GM21723 (cell line): ENCODE results near the gene GEMIN2.
A peak's percentile ranks its signal among the peaks of the same experiment; 100 is the strongest.
"Not testable (repeated sequence)": the region's sequence is repeated elsewhere in the genome, so short reads cannot be mapped to it uniquely, and the experiment has no call there.

ENCODE experiments used
- ATAC-seq: cut with Tn5 transposase; IDR thresholded peaks from one replicate; pipeline ENCODE4 v1.9.1; 2021; ENCODE audit warnings: mild to moderate bottlenecking, moderate library complexity; ENCODE audit not compliant: unreplicated experiment

GEMIN2 gene

DNA sequence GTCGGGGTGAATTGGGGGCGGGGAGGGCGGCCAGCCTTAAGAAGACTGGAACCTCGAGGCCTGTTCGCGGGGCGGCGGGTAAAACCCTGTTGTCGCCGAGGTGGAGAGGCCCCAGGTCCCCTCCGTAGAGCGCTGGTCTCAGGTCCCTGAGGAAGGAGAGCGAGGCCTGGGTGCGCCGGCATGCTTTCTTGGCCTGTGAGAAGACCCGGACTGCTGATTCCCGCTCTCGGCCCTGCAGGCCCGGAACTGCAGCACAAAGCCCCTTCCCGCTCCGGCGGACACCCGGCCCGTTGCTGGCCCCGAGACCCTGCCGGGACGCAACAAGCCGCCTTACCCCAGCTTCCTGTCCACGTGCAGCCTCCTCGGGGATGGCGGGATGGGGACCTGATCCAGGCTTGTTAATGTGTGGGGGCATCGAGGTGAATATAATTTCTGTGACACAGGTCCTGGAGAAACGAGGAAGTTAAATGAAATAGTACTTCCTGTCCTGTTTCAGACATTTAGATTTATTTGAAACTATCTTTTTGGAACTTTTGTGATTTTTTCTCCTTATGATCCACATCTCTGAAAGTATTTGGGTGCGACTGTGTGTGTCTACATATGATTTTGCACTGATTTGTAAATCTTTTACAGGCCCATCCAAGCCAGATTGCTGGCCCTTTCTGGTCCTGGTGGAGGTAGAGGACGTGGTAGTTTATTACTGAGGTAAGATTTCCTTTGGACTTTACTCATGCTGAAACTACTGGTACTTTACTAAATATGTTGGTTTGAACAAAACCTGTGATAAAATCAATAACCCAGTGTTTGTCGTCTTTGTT lies 61.5 kb downstream of the GEMIN2 start:
- ATAC-seq, result peak; percentile 12

DNA sequence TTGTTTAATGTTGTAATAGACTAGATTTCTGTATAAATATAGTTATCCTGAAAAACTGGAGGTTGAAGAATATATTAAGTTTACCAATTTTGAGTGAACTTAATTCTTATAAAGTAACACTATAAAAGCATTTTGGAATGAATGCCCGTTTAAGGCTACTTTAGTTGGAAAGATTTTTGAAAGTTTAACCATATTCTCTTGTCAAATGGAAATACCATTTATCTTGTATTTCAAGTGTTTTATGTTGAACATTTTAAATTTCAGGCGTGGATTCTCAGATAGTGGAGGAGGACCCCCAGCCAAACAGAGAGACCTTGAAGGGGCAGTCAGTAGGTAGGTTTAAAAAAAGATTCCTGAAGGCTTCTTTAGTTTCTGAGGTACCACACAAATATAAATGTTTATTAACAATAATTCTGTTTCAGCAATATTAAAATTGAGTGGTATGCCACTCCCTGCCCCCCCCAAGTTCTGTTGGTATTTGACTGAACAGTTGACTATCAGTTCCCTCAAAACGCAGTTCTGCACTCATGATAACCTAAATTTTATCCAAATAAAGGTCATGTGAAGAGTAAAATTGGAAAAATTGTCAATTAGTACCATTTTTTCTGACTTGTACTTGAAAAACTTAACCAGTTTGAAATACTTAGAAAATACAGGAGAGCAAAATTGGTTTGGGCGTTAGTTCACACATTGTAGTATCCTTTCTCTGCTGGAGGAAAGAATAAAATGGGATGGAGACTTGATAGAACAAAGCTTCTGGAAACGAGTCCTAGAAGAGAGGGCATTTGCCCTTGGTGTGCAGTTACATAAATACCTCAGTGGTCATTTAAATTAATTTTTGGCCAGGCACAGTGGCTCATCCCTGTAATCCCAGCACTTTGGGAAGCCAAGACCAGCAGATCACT lies 62.4 kb downstream of the GEMIN2 start:
- no peak for ATAC-seq

DNA sequence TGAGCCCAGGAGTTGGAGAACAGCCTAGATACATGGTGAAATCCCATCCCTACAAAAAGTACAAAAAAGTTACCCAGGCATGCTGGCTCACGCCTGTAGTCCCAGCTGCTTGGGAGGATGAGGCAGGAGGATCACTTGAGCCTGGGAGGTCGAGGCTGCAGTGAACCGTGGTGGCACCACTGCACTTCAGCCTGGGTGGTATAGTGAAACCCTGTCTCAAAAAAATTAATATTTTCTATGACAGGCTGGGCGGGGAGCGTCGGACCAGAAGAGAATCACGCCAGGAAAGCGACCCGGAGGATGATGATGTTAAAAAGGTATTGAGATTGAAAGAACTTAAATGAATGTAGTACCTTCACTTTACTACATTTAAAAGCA lies 63.0 kb downstream of the GEMIN2 start:
- ATAC-seq, result no peak

DNA sequence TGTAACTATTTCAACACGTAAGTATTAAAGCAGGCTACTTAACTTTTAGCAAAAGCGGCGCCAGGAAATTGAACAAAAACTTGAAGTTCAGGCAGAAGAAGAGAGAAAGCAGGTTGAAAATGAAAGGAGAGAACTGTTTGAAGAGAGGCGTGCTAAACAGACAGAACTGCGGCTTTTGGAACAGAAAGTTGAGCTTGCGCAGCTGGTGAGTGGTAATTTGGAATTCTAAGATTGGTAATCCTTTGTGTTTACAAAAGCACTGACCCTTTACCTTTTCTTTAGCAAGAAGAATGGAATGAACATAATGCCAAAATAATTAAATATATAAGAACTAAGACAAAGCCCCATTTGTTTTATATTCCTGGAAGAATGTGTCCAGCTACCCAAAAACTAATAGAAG lies 64.9 kb downstream of the GEMIN2 start:
- no peak for ATAC-seq

DNA sequence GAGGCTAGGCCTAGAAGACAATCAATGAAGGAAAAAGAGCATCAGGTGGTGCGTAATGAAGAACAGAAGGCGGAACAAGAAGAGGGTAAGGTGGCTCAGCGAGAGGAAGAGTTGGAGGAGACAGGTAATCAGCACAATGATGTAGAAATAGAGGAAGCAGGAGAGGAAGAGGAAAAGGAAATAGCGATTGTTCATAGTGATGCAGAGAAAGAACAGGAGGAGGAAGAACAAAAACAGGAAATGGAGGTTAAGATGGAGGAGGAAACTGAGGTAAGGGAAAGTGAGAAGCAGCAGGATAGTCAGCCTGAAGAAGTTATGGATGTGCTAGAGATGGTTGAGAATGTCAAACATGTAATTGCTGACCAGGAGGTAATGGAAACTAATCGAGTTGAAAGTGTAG lies 66.4 kb downstream of the GEMIN2 start:
- ATAC-seq, result no peak

DNA sequence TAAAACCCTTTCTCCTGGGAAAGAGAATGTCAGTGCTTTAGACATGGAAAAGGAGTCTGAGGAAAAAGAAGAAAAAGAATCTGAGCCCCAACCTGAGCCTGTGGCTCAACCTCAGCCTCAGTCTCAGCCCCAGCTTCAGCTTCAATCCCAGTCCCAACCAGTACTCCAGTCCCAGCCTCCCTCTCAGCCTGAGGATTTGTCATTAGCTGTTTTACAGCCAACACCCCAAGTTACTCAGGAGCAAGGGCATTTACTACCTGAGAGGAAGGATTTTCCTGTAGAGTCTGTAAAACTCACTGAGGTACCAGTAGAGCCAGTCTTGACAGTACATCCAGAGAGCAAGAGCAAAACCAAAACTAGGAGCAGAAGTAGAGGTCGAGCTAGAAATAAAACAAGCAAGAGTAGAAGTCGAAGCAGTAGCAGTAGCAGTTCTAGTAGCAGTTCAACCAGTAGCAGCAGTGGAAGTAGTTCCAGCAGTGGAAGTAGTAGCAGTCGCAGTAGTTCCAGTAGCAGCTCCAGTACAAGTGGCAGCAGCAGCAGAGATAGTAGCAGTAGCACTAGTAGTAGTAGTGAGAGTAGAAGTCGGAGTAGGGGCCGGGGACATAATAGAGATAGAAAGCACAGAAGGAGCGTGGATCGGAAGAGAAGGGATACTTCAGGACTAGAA lies 67.0 kb downstream of the GEMIN2 start:
- ATAC-seq, result no peak

DNA sequence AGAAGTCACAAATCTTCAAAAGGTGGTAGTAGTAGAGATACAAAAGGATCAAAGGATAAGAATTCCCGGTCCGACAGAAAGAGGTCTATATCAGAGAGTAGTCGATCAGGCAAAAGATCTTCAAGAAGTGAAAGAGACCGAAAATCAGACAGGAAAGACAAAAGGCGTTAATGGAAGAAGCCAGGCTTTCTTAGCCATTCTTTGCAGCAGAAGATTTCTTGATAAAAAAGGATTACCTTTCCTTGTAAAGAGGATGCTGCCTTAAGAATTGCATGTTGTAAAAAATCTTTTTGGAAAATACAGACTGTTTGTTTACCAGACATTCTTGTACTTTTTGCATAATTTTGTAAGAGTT lies 67.5 kb downstream of the GEMIN2 start:
- no peak for ATAC-seq

DNA sequence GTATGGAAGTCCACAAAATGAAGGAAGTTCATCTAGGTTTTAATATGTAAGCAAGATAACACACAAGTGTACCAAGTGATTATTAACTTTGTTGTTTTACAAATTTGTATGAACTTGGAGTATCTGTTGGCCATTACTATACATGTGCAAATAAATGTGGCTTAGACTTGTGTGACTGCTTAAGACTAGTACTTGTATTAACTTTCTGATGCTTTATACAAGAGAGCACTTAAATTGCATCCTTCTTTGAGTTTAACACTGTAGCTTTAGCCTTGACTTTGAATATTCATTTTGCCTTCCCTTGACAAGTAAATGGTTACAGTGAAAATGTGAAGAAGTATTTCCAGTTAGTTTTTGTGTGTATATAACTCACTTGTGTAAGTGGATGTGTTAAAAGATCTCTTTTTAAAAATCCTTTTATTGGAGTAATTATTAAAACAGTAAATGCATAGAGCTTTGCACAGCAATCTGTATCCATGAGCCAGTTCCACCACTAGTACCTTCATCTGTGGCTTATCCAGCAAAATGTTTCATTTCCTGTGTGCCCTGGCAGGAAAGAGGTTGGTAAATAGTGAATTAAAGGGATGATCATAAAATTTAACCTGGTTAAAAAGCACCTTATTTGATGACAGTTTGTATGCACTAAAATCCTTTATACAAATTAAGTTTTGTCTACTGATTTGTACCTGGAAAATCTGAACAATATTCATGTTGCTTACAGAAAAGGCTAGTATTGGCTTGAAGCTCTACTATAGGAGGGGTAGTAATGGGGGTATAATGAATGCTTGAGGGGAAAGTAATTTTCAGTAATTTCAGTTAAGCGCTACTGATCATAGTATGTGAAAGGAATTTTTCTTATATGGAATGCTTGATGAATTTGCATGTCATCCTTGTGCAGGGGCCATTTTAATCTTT lies 68.9 kb downstream of the GEMIN2 start:
- ATAC-seq, result no peak

DNA sequence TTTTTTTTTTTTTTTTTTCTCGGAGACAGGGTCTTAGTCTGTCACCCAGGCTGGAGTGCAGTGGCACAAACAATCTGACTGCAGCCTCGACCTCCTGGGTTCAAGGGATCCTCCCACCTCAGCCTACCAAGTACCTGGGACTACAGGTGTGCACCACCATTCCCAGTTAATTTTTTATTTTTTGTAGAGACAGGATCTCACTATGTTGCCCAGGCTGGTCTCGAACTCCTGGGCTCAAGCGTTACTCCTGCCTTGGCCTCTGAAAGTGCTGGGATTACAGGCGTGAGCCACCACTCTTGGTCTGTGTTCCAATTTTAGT lies 69.5 kb downstream of the GEMIN2 start:
- not testable (repeated sequence) for ATAC-seq

DNA sequence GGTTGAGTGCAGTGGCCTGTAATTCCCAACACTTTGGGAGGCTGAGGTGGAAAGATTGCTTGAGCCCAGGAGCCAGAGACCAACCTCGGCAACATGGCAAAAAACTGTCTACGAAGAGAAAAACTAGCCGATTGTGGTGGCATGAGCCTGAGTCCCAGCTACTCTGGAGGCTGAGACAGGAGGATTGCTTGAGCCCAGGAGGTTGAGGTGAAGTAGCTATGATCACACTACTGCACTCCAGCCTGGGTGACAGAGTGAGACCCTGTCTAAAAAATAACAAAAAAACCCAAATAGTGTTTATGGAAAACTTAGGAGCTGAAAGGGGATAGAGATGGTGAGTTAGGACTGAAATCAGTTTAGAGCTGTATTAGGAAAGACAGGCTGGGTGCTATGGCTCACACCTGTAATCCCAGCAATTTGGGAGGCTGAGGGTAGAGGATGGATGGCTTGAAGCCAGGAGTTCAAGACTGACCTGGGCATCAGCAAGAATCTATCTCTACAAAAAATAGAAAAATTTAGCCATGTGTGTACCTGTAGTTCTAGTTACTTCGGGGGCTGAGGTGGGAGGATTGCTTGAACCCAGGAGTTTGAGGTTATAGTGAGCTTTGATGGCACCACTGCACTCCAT lies 70.6 kb downstream of the GEMIN2 start:
- ATAC-seq, result no peak

DNA sequence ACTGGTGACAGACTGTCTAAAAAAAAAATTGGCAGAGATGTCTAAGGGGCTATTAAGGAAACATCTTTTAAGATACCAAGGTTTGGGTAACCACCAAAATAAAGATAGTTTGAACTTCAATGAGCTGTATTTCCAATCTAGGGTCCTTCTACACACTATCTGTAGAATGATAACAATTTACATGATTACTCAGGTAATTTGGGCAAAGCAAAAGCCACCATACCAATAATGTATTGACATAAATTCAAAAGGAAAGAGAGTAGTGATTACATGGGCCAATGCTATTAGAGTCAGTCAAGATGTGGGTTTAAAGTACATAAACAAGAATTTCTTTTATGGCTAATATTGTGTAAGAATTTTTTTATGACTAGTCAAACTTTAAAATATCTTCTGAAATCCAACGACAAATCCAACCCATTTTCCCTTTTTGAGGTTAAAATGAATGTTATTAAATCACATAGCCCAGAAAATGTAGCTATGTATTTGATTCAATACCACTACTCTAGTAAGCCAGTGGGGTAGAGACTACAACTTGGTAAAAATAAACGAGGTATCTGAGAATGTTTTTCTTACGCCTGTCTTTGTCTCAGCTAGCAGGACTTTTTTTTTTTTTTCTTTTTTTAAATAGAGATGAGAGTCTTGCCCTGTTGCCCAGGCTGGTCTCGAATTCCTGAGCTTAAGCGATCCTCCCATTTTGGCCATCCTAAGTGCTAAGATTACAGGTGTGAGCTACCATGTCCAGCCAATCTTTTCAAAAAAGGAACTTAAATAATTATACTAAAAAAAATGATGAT lies 71.3 kb downstream of the GEMIN2 start:
- ATAC-seq, result no peak
